Common myeloid progenitor, CD34-positive (primary cell): ENCODE measurements around the gene MBD3. TPM values are rescaled to one million over a fixed set of nuclear protein-coding genes. Genes with fewer than 3 reads are reported as not detected.
"Not testable (repeated sequence)": the region's sequence is repeated elsewhere in the genome, so short reads cannot be mapped to it uniquely, and the experiment has no call there.

Experiments used
- CTCF ChIA-PET: fragments of 350-600 bp; sonication (Branson Sonifier 250); formaldehyde crosslinking; loops from one replicate; lab custom pipeline; 2021; ENCODE audit warnings: antibody characterized with exemption; lab: Charles Lee
- POLR2A ChIA-PET: fragments of 350-600 bp; sonication (Branson Sonifier 250); formaldehyde crosslinking; loops from one replicate; lab custom pipeline; 2021; ENCODE audit warnings: antibody characterized with exemption; lab: Charles Lee
- DNase-seq, 3 donors: peaks; one replicate each; pipeline versions ENCODE4 v3.0.0 to v3.0.0-alpha.2; 2013
- H3K27ac ChIP-seq, 2 experiments: 1 replicate in 1 of 2; 2 replicates in 1 of 2; pipeline ENCODE4 v1.7.0; 2013; ENCODE audit warnings: inconsistent platforms in 2 of 2, low read length in 2 of 2, mild to moderate bottlenecking in 2 of 2, low read depth in 1 of 2, moderate library complexity in 1 of 2; ENCODE audit not compliant: severe bottlenecking in 2 of 2, insufficient read depth in 1 of 2, poor library complexity in 1 of 2
- H3K27me3 ChIP-seq, 5 experiments: replicated peaks in 2 of 5; 1 replicate in 3 of 5; 2 replicates in 2 of 5; pipeline versions ENCODE4 v1.6.1 to v1.7.0; 2013; ENCODE audit warnings: low read length in 4 of 5, mild to moderate bottlenecking in 2 of 5, moderate library complexity in 2 of 5, inconsistent platforms in 1 of 5; ENCODE audit not compliant: insufficient read depth in 5 of 5, control insufficient read depth in 4 of 5
- H3K36me3 ChIP-seq, 4 experiments: 1 replicate in 2 of 4; 2 replicates in 2 of 4; pipeline versions ENCODE4 v1.6.1 to v1.7.0; 2013; ENCODE audit warnings: low read length in 3 of 4, control low read depth in 1 of 4, mild to moderate bottlenecking in 1 of 4; ENCODE audit not compliant: control insufficient read depth in 4 of 4, insufficient read depth in 4 of 4
- H3K4me1 ChIP-seq, 4 experiments: 1 replicate in 3 of 4; 2 replicates in 1 of 4; pipeline versions ENCODE4 v1.6.1 to v1.7.1; 2013; ENCODE audit warnings: low read length in 3 of 4, mild to moderate bottlenecking in 3 of 4, control low read depth in 1 of 4, inconsistent platforms in 1 of 4, moderate library complexity in 1 of 4; ENCODE audit not compliant: control insufficient read depth in 4 of 4, insufficient read depth in 4 of 4; ENCODE audit errors: control extremely low read depth in 1 of 4
- H3K4me3 ChIP-seq, 7 experiments: 1 replicate in 4 of 7; 2 replicates in 3 of 7; pipeline versions ENCODE4 v1.5.1 to v1.7.0; 2013; ENCODE audit warnings: mild to moderate bottlenecking in 7 of 7, low read length in 6 of 7, moderate library complexity in 6 of 7, inconsistent platforms in 2 of 7, low read depth in 2 of 7, control low read depth in 1 of 7; ENCODE audit not compliant: insufficient read depth in 4 of 7, control insufficient read depth in 1 of 7; ENCODE audit errors: extremely low read depth in 1 of 7
- H3K9me3 ChIP-seq, 5 experiments: 1 replicate in 4 of 5; 2 replicates in 1 of 5; pipeline versions ENCODE4 v1.6.1 to v1.7.1; 2013; ENCODE audit warnings: low read length in 4 of 5, mild to moderate bottlenecking in 2 of 5, inconsistent platforms in 1 of 5, low read depth in 1 of 5, moderate library complexity in 1 of 5; ENCODE audit not compliant: control insufficient read depth in 4 of 5, insufficient read depth in 2 of 5; ENCODE audit errors: control extremely low read depth in 1 of 5
- WGBS: methylation state at CpG from one replicate; pipeline ENCODE4 v1.1.5; 2013; ENCODE audit not compliant: insufficient coverage; 5-methylcytosine and 5-hydroxymethylcytosine counted together
- polyA plus RNA-seq: library from polyadenylated mRNA; unstranded; fragments of 120-200 nt; gene quantifications from one replicate; pipeline ENCODE4 v1.2.1, GENCODE V29; 2013

The MBD3 gene
- polyA plus RNA-seq, result 38.8 TPM

GRCh38 chr19:1592755-1593500 lies at the start of gene MBD3:
MBD3 (minus strand) TSS chr19:1592865; CDS start chr19:1592631, 234 bp downstream.
- Histone ChIP-seq H3K4me1 (peaks cover 3 to 27% (median 21%) of the 10 kb centered on the region in 4 experiments), H3K27me3 (no peaks in the 10 kb centered on the region), H3K9me3 (no peaks in the 10 kb centered on the region), H3K27ac (peak within 1 kb of the TSS; percentile 85 to 92), H3K4me3 (peak within 1 kb of the TSS; percentile 44 to 95 (median 85)), H3K36me3 (peaks cover 2 to 29% (median 15%) of the 10 kb centered on the region in 4 experiments)
- CTCF ChIA-PET, result interaction anchor here (0.8 to 2.0 kb wide), 8 partner anchors 10 to 236 kb away, joined by 3 to 7 read pairs (median 3); no protein-coding TSS in a partner anchor
- 3% methylated on average over 35 of the region's 68 CpGs for WGBS
- DNase-seq, result peak; percentile 89 to 94 (median 92)
- POLR2A ChIA-PET, result interaction anchor here (0.6 to 0.8 kb wide), 5 partner anchors 11 to 1472 kb away, joined by 3 to 6 read pairs (median 3); partner anchors contain the start of gene UQCR11

- H3K4me1 ChIP-seq, H3K27me3 ChIP-seq, H3K4me3 ChIP-seq, H3K9me3 ChIP-seq, H3K27ac ChIP-seq, DNase-seq: not testable (repeated sequence)
- POLR2A ChIA-PET, result interaction anchor here (0.7 kb wide), 1 partner anchor 111 kb away, joined by 4 read pairs; no protein-coding TSS in a partner anchor
- H3K36me3 ChIP-seq, result peaks cover 10 to 82% (median 56%) of the 10 kb centered on the region in 4 experiments
- 94% methylated on average over 9 of the region's 10 CpGs for WGBS
- CTCF ChIA-PET, result interaction anchor here (0.7 kb wide), 1 partner anchor 32 kb away, joined by 3 read pairs; no protein-coding TSS in a partner anchor
Observed at GRCh38 chr19:1640893-1641448, 48.3 kb upstream of the MBD3 start.

DNA sequence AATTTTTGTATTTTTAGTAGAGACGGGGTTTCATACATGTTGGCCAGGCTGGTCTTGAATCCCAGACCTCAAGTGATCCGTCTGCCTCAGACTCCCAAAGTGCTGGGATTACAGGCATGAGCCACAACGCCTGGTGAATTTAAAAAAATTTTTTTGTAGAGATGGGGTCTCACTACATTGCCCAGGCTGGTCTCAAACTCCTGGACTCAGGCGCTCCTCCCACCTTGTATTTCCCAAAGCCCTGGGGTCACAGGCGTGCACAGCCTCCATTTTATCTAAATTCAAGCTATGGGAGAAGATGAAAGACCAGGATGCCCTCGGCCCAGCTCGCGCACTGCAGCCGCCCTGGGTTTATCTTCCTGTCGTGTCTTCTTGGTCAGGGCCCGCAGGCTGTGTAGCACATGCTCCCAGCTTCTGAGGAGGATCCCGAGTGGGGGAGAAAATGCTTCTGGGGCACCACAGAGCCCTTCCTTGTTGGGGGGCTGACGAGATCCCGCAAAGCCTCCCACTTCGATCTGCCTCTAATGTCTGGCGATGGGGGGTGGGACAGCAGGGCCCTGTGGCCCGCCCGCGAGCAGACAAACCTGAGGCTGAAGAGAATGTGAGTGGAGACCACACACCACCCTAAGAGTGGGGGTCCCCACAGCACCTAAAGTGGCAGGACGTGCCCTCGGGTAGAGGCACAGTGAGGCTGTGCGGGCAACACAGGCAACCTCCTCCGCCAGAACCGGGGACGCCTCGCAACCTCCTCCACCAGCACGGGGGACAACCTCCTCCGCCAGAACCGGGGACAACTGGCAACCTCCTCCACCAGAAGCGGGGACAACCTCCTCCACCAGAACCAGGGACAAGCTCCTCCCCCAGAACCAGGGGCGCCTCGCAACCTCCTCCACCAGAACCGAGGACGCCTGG lies 43.9 kb upstream of the MBD3 start:
- WGBS, result 99% methylated on average over 20 of the region's 34 CpGs
- CTCF ChIA-PET, result interaction anchor here (1.0 kb wide), 1 partner anchor 36 kb away, joined by 3 read pairs; no protein-coding TSS in a partner anchor
- Histone ChIP-seq H3K4me1 (no peaks in the 10 kb centered on the region), H3K27ac (no peak overlapping the region), H3K9me3 (no peaks in the 10 kb centered on the region), H3K36me3 (peaks cover 6 to 76% (median 49%) of the 10 kb centered on the region in 4 experiments), H3K27me3 (no peaks in the 10 kb centered on the region), H3K4me3 (no peak overlapping the region)
- DNase-seq, result no peak
- POLR2A ChIA-PET, result no interaction called here

- no peak for DNase-seq
- H3K27me3 ChIP-seq, result no peaks in the 10 kb centered on the region
- H3K36me3 ChIP-seq, result peaks cover 8 to 73% (median 53%) of the 10 kb centered on the region in 4 experiments
- no peak overlapping the region for H3K27ac ChIP-seq
- ChIA-PET CTCF (no interaction called here), POLR2A (no interaction called here)
- H3K4me3 ChIP-seq, result no peak overlapping the region
- no peaks in the 10 kb centered on the region for H3K4me1 ChIP-seq
- H3K9me3 ChIP-seq, result no peaks in the 10 kb centered on the region
- 88% methylated on average over 5 of the region's 5 CpGs for WGBS
Observed at GRCh38 chr19:1634938-1635243, 42.2 kb upstream of the MBD3 start.

GRCh38 chr19:1634242-1634937 lies 41.7 kb upstream of the MBD3 start:
- no peaks in the 10 kb centered on the region for H3K9me3 ChIP-seq
- H3K4me3 ChIP-seq, result no peak overlapping the region
- H3K4me1 ChIP-seq, result no peaks in the 10 kb centered on the region
- ChIA-PET POLR2A (no interaction called here), CTCF (no interaction called here)
- no peak for DNase-seq
- no peak overlapping the region for H3K27ac ChIP-seq
- 95% methylated on average over 19 of the region's 19 CpGs for WGBS
- peaks cover 8 to 69% (median 51%) of the 10 kb centered on the region in 4 experiments for H3K36me3 ChIP-seq
- no peaks in the 10 kb centered on the region for H3K27me3 ChIP-seq

GRCh38 chr19:1633269-1633826 lies 40.7 kb upstream of the MBD3 start:
- Histone ChIP-seq H3K27ac (no peak overlapping the region), H3K4me1 (no peaks in the 10 kb centered on the region), H3K4me3 (no peak overlapping the region), H3K36me3 (peaks cover 6 to 63% (median 42%) of the 10 kb centered on the region in 4 experiments), H3K27me3 (no peaks in the 10 kb centered on the region), H3K9me3 (no peaks in the 10 kb centered on the region)
- POLR2A ChIA-PET, result no interaction called here
- WGBS, result 93% methylated on average over 5 of the region's 11 CpGs
- CTCF ChIA-PET, result interaction anchor here (0.6 kb wide), 1 partner anchor 37 kb away, joined by 3 read pairs; no protein-coding TSS in a partner anchor
- no peak for DNase-seq
